GM19468 (cell line): ENCODE measurements around the gene DDIT4.

ENCODE experiments used
- ATAC-seq: cut with Tn5 transposase; IDR thresholded peaks from one replicate; pipeline ENCODE4 v1.9.1; 2021; ENCODE audit warnings: mild to moderate bottlenecking, moderate library complexity, moderate number of reproducible peaks; ENCODE audit not compliant: unreplicated experiment; ENCODE audit errors: extremely low read depth

DDIT4 gene

GRCh38 chr10:72314263-72314662 lies 40.5 kb downstream of the DDIT4 start:
- no peak for ATAC-seq

- ATAC-seq, result no peak
These were observed 41.3 kb downstream of the DDIT4 start for GRCh38 chr10:72315054-72315453.

- no peak for ATAC-seq
These were observed 42.1 kb downstream of the DDIT4 start for GRCh38 chr10:72315611-72316385.

GRCh38 chr10:72316386-72316700 lies 42.6 kb downstream of the DDIT4 start:
- ATAC-seq, result no peak

- no peak for ATAC-seq
These were observed 43.2 kb downstream of the DDIT4 start for GRCh38 chr10:72316748-72317435.

- no peak for ATAC-seq
These were observed 44.9 kb downstream of the DDIT4 start for GRCh38 chr10:72318418-72319262.

- peak; percentile 66 for ATAC-seq
These were observed 45.9 kb downstream of the DDIT4 start for GRCh38 chr10:72319416-72320254.

GRCh38 chr10:72320676-72321247 lies 47.0 kb downstream of the DDIT4 start:
- peak; percentile 24 for ATAC-seq

GRCh38 chr10:72321248-72322029 lies 47.7 kb downstream of the DDIT4 start:
- no peak for ATAC-seq

GRCh38 chr10:72322030-72322279 lies 48.2 kb downstream of the DDIT4 start:
- no peak for ATAC-seq

GRCh38 chr10:72322280-72323058 lies 48.7 kb downstream of the DDIT4 start:
- ATAC-seq, result no peak

- no peak for ATAC-seq
These were observed 49.5 kb downstream of the DDIT4 start for GRCh38 chr10:72323108-72323749.

GRCh38 chr10:72323771-72324191 lies 50.1 kb downstream of the DDIT4 start:
- ATAC-seq, result no peak
